Activated CD4-positive, alpha-beta T cell treated with anti-CD3 and anti-CD28 coated beads, Interleukin-2, amount 50 U/mL, for 4 hours (primary cell): ENCODE results near the gene IFT25.

ENCODE experiments used
- DNase-seq, 2 experiments: peaks; one replicate each; pipeline ENCODE4 v3.0.0-alpha.2; 2020

Gene IFT25

GRCh38 chr1:53927376-53927881, 18.1 kb downstream of the IFT25 start:
- DNase-seq = no peak

GRCh38 chr1:53919675-53920066, 25.8 kb downstream of the IFT25 start:
- peak in 1 of 2 experiments; percentile 4 for DNase-seq

- DNase-seq = no peak
Measured at GRCh38 chr1:53918343-53918742, 27.2 kb downstream of the IFT25 start.

GRCh38 chr1:53913352-53914033, 32.0 kb downstream of the IFT25 start:
- no peak for DNase-seq

GRCh38 chr1:53911442-53911841, 34.1 kb downstream of the IFT25 start:
- no peak for DNase-seq

GRCh38 chr1:53909946-53910345, 35.6 kb downstream of the IFT25 start:
- no peak for DNase-seq

- no peak for DNase-seq
Measured at GRCh38 chr1:53906121-53906520, 39.4 kb downstream of the IFT25 start.

GRCh38 chr1:53905509-53905908, 40.0 kb downstream of the IFT25 start:
- DNase-seq = no peak

- DNase-seq = no peak
Measured at GRCh38 chr1:53902235-53903138, 43.0 kb downstream of the IFT25 start.

- DNase-seq = no peak
Measured at GRCh38 chr1:53899708-53900107, 45.8 kb downstream of the IFT25 start.

GRCh38 chr1:53899206-53899628, 46.3 kb downstream of the IFT25 start:
- DNase-seq = no peak

GRCh38 chr1:53896635-53897229, 48.8 kb downstream of the IFT25 start:
- DNase-seq = no peak

- DNase-seq = no peak
Measured at GRCh38 chr1:53895421-53895820, 50.1 kb downstream of the IFT25 start.

- no peak for DNase-seq
Measured at GRCh38 chr1:53894644-53895043, 50.9 kb downstream of the IFT25 start.

GRCh38 chr1:53893999-53894636, 51.4 kb downstream of the IFT25 start, which contains the start of gene DIO1:
DIO1 (plus strand) TSS chr1:53894187; CDS start chr1:53894211, 24 bp downstream.
- DNase-seq = no peak

GRCh38 chr1:53892911-53893310, 52.6 kb downstream of the IFT25 start:
- DNase-seq = no peak

- DNase-seq = no peak
Measured at GRCh38 chr1:53891678-53892077, 53.8 kb downstream of the IFT25 start.

- no peak for DNase-seq
Measured at GRCh38 chr1:53891018-53891417, 54.5 kb downstream of the IFT25 start.

GRCh38 chr1:53890522-53890941, 55.0 kb downstream of the IFT25 start:
- DNase-seq = no peak

GRCh38 chr1:53889304-53890298, 55.9 kb downstream of the IFT25 start, which contains the start of gene YIPF1:
YIPF1 (minus strand) TSS chr1:53889797; CDS start chr1:53888937, 860 bp downstream.
- peak; percentile 76 to 80 for DNase-seq

- no peak for DNase-seq
Measured at GRCh38 chr1:53888681-53889080, 56.8 kb downstream of the IFT25 start.
